HG03354 (cell line): Measurements from ENCODE around the gene PRKCA.
"Not testable (repeated sequence)": the region's sequence is repeated elsewhere in the genome, so short reads cannot be mapped to it uniquely, and the experiment has no call there.

Experiments
- ATAC-seq: cut with Tn5 transposase; IDR thresholded peaks from one replicate; pipeline ENCODE4 v1.9.1; 2021; ENCODE audit warnings: mild to moderate bottlenecking; ENCODE audit not compliant: unreplicated experiment, poor library complexity, severe bottlenecking

Gene PRKCA

GRCh38 chr17:66347661-66348514 is 45.5 kb downstream of the PRKCA start:
- no peak for ATAC-seq

- no peak for ATAC-seq
Measured at GRCh38 chr17:66348584-66349165, 46.3 kb downstream of the PRKCA start.

GRCh38 chr17:66349521-66350254 is 47.3 kb downstream of the PRKCA start:
- ATAC-seq = no peak

DNA sequence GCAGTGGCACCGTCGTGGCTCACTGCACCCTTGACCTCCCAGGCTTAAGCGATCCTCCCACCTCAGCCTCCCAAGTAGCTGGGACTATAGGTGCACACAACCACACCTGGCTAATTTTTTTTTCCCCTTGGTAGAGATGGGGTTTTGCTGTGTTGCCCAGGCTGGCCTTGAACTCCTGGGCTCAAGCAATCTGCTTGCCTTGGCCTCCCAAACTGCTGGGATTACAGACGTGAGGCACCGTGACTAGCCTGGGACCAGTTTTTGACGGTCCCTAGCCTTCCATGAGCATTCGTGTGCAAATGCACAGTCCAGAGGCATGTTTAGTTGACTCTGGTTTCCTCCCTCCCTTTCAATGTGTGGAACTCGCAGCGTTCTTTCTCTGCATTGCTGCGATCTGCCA is 48.2 kb downstream of the PRKCA start:
- not testable (repeated sequence) for ATAC-seq

DNA sequence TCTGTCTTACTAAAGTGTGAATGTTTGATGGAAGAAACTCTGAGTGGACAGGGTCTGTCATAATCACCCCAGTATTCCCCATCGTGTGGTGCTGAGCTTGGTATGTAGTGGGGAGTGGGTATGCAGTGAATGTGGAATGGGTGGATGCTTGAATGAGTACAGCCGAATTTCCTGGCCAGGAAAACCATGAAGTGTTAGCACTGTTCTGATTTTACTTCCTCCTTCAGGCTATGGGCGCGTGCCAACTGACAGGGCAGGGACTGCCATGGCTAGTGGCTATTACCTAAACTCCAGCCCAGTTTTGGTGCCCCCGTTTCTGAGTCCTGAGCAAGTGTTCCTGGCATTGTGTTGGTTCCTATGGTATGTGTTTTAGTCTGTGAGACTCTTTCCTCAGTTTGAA is 48.6 kb downstream of the PRKCA start:
- ATAC-seq = no peak

DNA sequence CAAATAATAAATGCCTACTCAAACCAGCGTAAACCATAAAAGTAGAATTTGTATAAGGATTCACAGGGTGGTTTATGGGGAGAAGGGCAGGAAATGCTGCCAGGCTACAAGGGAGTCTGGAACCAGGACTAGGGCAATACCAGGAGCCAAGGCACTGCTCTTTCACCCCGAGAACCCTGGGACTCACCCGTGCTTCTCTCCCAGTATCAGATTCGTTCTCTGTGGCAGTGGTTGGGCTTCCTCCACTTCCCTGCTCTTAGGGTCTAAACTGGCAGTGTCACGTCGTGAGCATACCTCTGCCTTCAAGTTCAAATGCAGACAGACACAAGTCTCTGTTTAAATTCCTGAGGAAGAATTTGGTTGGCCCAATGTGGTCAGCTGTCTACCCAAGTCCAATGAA is 49.3 kb downstream of the PRKCA start:
- no peak for ATAC-seq

- no peak for ATAC-seq
Measured at GRCh38 chr17:66353937-66354401, 51.6 kb downstream of the PRKCA start.

GRCh38 chr17:66354472-66354871 is 52.1 kb downstream of the PRKCA start:
- no peak for ATAC-seq

DNA sequence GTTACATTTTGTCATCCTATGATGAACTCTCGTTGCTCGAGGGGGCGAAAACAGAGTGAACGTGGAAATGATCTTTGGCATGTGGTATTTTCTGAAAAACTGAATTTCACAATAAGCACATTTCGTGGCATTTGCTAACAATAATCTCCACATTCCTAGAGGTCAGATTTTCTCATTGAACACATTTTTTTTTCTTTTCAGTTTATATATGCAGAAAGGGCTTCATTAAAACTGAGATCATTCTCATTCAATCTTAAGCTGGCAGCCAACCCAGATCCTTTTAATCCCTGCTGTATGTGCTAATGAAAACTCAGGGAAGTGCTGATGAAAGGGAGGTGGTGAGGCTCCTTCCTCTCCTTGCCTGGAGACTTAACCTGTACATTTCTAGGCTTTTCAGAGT is 52.6 kb downstream of the PRKCA start:
- no peak for ATAC-seq

- ATAC-seq = no peak
Measured at GRCh38 chr17:66355510-66355909, 53.1 kb downstream of the PRKCA start.

- no peak for ATAC-seq
Measured at GRCh38 chr17:66357037-66357436, 54.6 kb downstream of the PRKCA start.

- ATAC-seq = no peak
Measured at GRCh38 chr17:66359351-66359750, 56.9 kb downstream of the PRKCA start.

- ATAC-seq = not testable (repeated sequence)
Measured at GRCh38 chr17:66360961-66361565, 58.6 kb downstream of the PRKCA start.

GRCh38 chr17:66364508-66364907 is 62.1 kb downstream of the PRKCA start:
- ATAC-seq = no peak

- no peak for ATAC-seq
Measured at GRCh38 chr17:66364990-66365490, 62.6 kb downstream of the PRKCA start.

- ATAC-seq = no peak
Measured at GRCh38 chr17:66365903-66366302, 63.5 kb downstream of the PRKCA start.

DNA sequence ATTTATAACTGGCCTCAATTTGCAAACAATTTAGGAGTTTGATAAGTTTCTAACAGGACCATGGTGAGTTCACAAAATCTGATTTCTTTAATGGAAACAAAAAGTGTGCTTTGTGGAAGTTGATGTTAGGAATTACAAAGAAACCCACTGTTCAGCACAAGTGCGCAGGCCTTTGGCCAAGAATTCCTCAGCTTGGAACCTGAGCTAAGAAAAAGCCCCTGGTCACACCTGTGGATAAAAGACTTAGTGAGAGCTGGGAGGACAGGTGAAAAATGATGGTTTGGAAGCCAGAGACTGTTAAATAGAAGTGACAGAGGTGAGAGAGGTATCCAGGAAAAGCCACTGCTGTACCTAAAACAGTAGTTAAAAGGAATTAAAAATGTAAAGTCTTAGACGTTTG is 64.7 kb downstream of the PRKCA start:
- no peak for ATAC-seq

GRCh38 chr17:66369830-66370229 is 67.4 kb downstream of the PRKCA start:
- no peak for ATAC-seq

DNA sequence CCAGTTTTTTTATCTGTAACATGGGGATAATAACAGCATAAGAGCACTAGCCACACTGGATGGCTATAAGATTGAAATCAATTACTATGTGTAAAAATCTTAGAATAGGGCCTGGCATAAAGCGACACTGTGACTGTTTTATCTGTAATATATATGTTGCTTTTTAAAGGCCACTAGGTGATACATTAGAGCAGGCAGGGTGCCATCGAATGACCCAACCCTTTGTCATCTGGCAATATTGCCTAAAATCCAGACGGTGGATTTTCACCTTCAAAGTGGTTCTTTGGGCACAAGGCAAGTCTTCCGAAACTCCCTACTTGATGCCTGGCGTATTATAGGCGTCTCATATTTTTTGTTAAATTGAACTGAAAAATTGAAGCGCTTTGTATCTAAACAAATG is 69.1 kb downstream of the PRKCA start:
- no peak for ATAC-seq

DNA sequence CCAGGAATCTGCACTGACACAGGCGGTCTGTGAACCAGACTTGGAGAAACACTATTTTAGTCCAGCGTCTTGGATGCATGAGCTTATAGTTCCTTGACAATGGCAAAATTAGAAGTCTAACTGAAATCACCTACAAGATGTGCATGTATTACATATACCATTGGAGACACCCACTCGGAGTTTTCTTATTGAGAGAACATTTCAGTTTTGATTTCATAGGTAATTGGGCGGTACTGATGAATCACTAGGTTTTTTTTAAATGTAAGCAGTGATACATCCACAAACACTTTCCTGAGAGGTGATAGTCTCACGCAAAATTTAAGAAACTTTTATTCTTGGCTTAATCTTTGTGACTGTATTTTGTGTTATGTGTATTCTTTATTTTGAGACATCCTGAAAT is 69.8 kb downstream of the PRKCA start:
- no peak for ATAC-seq
